SK-N-MC (cell line): ENCODE data around the gene CCDC93.
"Not testable (repeated sequence)": the region's sequence is repeated elsewhere in the genome, so short reads cannot be mapped to it uniquely, and the experiment has no call there.

Experiments used
- DNase-seq: peaks from one replicate; pipeline ENCODE4 v3.0.0-alpha.2; 2011; ENCODE audit warnings: low read depth, low spot score
- H3K27ac ChIP-seq: fragments of 200-600 bp; sonication (generic); 2 replicates; pipeline ENCODE4 v1.5.1; 2016; ENCODE audit warnings: mixed run types
- H3K36me3 ChIP-seq: fragments of 200-600 bp; sonication (generic); 2 replicates; pipeline ENCODE4 v1.6.1; 2017; ENCODE audit warnings: antibody characterized with exemption, low read length, mixed read lengths; ENCODE audit not compliant: insufficient read depth
- H3K4me3 ChIP-seq: fragments of 200-600 bp; sonication (generic); 2 replicates; pipeline ENCODE4 v1.5.1; 2016
- H3K9ac ChIP-seq: fragments of 200-600 bp; sonication (generic); 2 replicates; pipeline ENCODE4 v1.8.0; 2017; ENCODE audit warnings: mixed run types, mixed read lengths; ENCODE audit not compliant: insufficient read length
- H3K9me3 ChIP-seq: fragments of 200-600 bp; sonication (generic); 2 replicates; pipeline ENCODE4 v1.6.1; 2017; ENCODE audit warnings: low read depth, mild to moderate bottlenecking, antibody characterized with exemption, low read length, moderate library complexity, mixed read lengths
- EZH2 ChIP-seq: fragments of 200-600 bp; sonication (generic); IDR thresholded peaks from one replicate; pipeline ENCODE4 v1.6.1; 2017; ENCODE audit warnings: antibody characterized with exemption
- FOXP2 ChIP-seq: optimal IDR thresholded peaks from 2 replicates; pipeline ENCODE3; 2011; ENCODE audit warnings: mild to moderate bottlenecking, moderate library complexity; ENCODE audit not compliant: insufficient read depth; ENCODE audit errors: extremely low read length, control extremely low read depth
- POLR2AphosphoS5 ChIP-seq: IDR thresholded peaks from 2 replicates; pipeline ENCODE4 v1.6.1; 2012; ENCODE audit warnings: mild to moderate bottlenecking, low read depth, low read length, borderline replicate concordance

Gene CCDC93

GRCh38 chr2:117940436-117940835 is 73.4 kb downstream of the CCDC93 start:
- Histone ChIP-seq H3K36me3 (peaks cover 44% of the 10 kb centered on the region), H3K4me3 (no peak overlapping the region), H3K9ac (no peak overlapping the region), H3K9me3 (no peaks in the 10 kb centered on the region), H3K27ac (no peak overlapping the region)
- no peak for DNase-seq
- no peak for TF ChIP-seq EZH2
- TF ChIP-seq POLR2AphosphoS5, result no peak
- no peak for TF ChIP-seq FOXP2

- TF ChIP-seq FOXP2 (no peak), EZH2 (no peak), POLR2AphosphoS5 (no peak)
- no peak for DNase-seq
- H3K4me3 ChIP-seq, result no peak overlapping the region
- H3K9ac ChIP-seq, result no peak overlapping the region
- no peaks in the 10 kb centered on the region for H3K9me3 ChIP-seq
- H3K36me3 ChIP-seq, result peaks cover 33% of the 10 kb centered on the region
- no peak overlapping the region for H3K27ac ChIP-seq
Observed at GRCh38 chr2:117938611-117939010, 75.3 kb downstream of the CCDC93 start.

DNA sequence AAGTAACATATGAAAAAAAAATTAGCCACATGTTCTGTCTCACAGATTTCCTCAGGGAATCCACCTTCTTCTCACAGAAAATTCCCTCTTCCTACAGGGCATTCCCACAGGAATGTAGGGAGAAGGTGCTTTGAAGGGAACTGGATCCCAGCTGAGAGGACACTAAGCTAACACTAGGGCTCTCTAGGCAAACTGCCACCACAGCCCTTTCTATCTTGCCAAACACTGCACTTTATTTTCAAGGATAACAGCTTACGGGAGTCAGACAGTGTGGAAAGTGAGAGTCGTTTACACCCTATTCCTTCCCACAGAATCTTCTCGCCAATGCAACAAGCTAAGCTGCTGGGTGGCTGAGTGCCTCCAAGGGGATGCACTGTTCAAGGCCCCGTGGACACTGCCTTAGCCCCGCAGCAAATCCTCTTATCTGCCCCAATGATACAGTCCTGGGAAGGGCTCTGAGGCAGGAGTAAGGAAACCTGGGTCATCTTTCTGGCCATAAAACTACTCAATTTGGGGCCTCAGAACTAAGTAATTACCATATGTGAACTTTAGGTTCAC is 76.9 kb downstream of the CCDC93 start:
- H3K9ac ChIP-seq, result no peak overlapping the region
- H3K4me3 ChIP-seq, result no peak overlapping the region
- peaks cover 34% of the 10 kb centered on the region for H3K36me3 ChIP-seq
- no peaks in the 10 kb centered on the region for H3K9me3 ChIP-seq
- no peak for DNase-seq
- TF ChIP-seq EZH2, result no peak
- TF ChIP-seq POLR2AphosphoS5, result no peak
- no peak for TF ChIP-seq FOXP2
- no peak overlapping the region for H3K27ac ChIP-seq

DNA sequence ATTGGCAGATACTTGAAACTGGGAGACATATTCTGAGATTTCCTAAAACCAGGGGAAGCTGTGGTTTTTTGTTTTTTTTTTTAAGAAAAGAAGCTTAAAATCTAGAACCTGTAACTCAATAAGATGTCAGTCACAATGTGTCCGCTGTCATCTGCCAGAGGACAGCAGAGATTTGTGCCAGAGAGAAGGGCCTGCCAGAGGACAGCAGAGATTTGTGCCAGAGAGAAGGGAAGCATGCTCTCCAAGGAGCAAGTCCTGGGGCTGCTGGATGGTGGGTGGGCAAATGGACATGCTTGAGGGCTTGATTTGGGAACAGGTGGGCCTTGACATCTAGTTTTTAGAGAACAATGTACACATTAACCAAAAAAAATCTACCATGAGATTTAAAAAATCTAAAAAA is 77.9 kb downstream of the CCDC93 start:
- no peak for DNase-seq
- no peak for TF ChIP-seq FOXP2
- no peaks in the 10 kb centered on the region for H3K9me3 ChIP-seq
- no peak overlapping the region for H3K4me3 ChIP-seq
- no peak overlapping the region for H3K9ac ChIP-seq
- H3K36me3 ChIP-seq, result peaks cover 38% of the 10 kb centered on the region
- H3K27ac ChIP-seq, result no peak overlapping the region

- no peak for DNase-seq
- Histone ChIP-seq H3K9me3 (no peaks in the 10 kb centered on the region), H3K4me3 (no peak overlapping the region), H3K27ac (no peak overlapping the region), H3K36me3 (peaks cover 41% of the 10 kb centered on the region), H3K9ac (no peak overlapping the region)
- no peak for TF ChIP-seq POLR2AphosphoS5
- TF ChIP-seq FOXP2, result no peak
- no peak for TF ChIP-seq EZH2
Observed at GRCh38 chr2:117935456-117935855, 78.4 kb downstream of the CCDC93 start.

GRCh38 chr2:117933884-117934354 is 80.0 kb downstream of the CCDC93 start:
- Histone ChIP-seq H3K9me3 (no peaks in the 10 kb centered on the region), H3K4me3 (no peak overlapping the region), H3K36me3 (peaks cover 36% of the 10 kb centered on the region), H3K9ac (no peak overlapping the region), H3K27ac (no peak overlapping the region)
- no peak for DNase-seq
- TF ChIP-seq FOXP2 (no peak), POLR2AphosphoS5 (no peak), EZH2 (no peak)

DNA sequence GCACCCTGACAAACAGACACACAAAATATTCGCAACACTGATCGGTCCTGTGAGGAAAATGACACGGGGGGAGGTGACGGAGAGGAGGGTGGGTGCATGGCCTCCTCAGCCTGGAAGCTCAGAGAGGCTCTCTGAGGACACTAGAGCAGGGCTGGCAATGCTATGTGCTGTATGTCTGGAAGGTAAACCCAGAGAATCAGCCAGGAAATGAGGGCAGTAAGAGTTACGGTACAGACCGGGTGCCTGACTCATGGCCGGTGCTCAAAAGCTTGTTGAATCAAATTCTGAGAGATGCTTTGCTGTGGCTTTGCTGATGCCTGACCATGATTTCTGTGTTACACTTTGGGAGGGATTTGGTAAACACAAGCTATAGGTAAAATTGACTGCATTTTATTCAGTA is 81.9 kb downstream of the CCDC93 start:
- no peak for TF ChIP-seq FOXP2
- TF ChIP-seq POLR2AphosphoS5, result no peak
- TF ChIP-seq EZH2, result no peak
- no peak for DNase-seq
- Histone ChIP-seq H3K27ac (no peak overlapping the region), H3K9ac (no peak overlapping the region), H3K4me3 (no peak overlapping the region), H3K36me3 (peaks cover 31% of the 10 kb centered on the region), H3K9me3 (no peaks in the 10 kb centered on the region)

- peaks cover 27% of the 10 kb centered on the region for H3K36me3 ChIP-seq
- no peaks in the 10 kb centered on the region for H3K9me3 ChIP-seq
- DNase-seq, result no peak
- H3K9ac ChIP-seq, result no peak overlapping the region
- no peak for TF ChIP-seq FOXP2
- no peak for TF ChIP-seq EZH2
- H3K27ac ChIP-seq, result no peak overlapping the region
- no peak overlapping the region for H3K4me3 ChIP-seq
Observed at GRCh38 chr2:117931266-117931665, 82.6 kb downstream of the CCDC93 start.

DNA sequence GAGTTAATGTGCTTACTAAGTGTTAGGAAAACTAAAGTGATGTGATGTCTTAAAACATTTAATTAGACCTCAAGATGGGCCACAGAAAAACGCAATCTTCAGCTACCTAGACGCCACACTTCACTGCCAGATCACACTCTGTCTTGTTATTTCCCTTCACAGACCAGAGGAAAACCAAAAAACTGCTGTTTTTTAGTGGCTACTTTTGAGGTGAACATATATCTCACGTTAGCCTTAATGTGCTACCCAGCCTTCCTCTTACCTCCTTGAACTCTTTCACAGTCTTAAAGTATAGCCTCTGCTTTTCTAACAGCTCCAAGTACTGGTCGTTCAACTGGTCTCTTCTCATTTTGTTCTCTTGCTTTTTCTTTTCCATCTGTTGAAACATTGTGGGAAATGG is 83.1 kb downstream of the CCDC93 start:
- Histone ChIP-seq H3K9ac (no peak overlapping the region), H3K27ac (no peak overlapping the region), H3K36me3 (peaks cover 27% of the 10 kb centered on the region), H3K4me3 (no peak overlapping the region), H3K9me3 (no peaks in the 10 kb centered on the region)
- no peak for TF ChIP-seq EZH2
- TF ChIP-seq POLR2AphosphoS5, result no peak
- TF ChIP-seq FOXP2, result no peak
- no peak for DNase-seq

GRCh38 chr2:117923471-117923870 is 90.4 kb downstream of the CCDC93 start:
- not testable (repeated sequence) for H3K9ac ChIP-seq, H3K27ac ChIP-seq, H3K4me3 ChIP-seq, DNase-seq, H3K9me3 ChIP-seq
- H3K36me3 ChIP-seq, result peaks cover 24% of the 10 kb centered on the region
